Activated CD4-positive, alpha-beta T cell treated with anti-CD3 and anti-CD28 coated beads, Interleukin-2, amount 10 ng/mL, durations not matched to agents 7 days and 5 days (primary cell): Measurements from ENCODE around the gene CCL27. TPM values are rescaled to one million over a fixed set of nuclear protein-coding genes. Genes with fewer than 3 reads are reported as not detected.

Source experiments
- CTCF ChIA-PET: fragments of 350-600 bp; sonication (Branson Sonifier 250); formaldehyde crosslinking; loops from one replicate; lab custom pipeline; 2021; ENCODE audit warnings: antibody characterized with exemption; lab: Charles Lee
- POLR2A ChIA-PET: fragments of 350-600 bp; sonication (Branson Sonifier 250); formaldehyde crosslinking; loops from one replicate; lab custom pipeline; 2021; ENCODE audit warnings: antibody characterized with exemption; lab: Charles Lee
- DNase-seq: peaks from one replicate; pipeline ENCODE4 v3.0.0-alpha.2; 2020
- H3K27ac Mint-ChIP-seq: one replicate; pipeline ENCODE4 v1.8.0; 2021; ENCODE audit warnings: mild to moderate bottlenecking, moderate library complexity, mixed read lengths
- H3K27me3 Mint-ChIP-seq: one replicate; pipeline ENCODE4 v1.8.0; 2021; ENCODE audit warnings: mixed read lengths
- H3K36me3 Mint-ChIP-seq: one replicate; pipeline ENCODE4 v1.8.0; 2021; ENCODE audit warnings: low read depth, mixed read lengths
- H3K4me1 Mint-ChIP-seq: one replicate; pipeline ENCODE4 v1.8.0; 2021; ENCODE audit warnings: mixed read lengths
- H3K4me3 Mint-ChIP-seq: one replicate; pipeline ENCODE4 v1.8.0; 2021; ENCODE audit warnings: mild to moderate bottlenecking, moderate library complexity, mixed read lengths
- H3K9me3 Mint-ChIP-seq: one replicate; pipeline ENCODE4 v1.8.0; 2021; ENCODE audit warnings: mixed read lengths
- total RNA-seq, 2 experiments: library from RNA; stranded (reverse); gene quantifications; one replicate each; pipeline ENCODE4 v1.2.3, GENCODE V29; 2021

CCL27 gene
- total RNA-seq, 2 experiments from 2014 or later, result not detected

DNA sequence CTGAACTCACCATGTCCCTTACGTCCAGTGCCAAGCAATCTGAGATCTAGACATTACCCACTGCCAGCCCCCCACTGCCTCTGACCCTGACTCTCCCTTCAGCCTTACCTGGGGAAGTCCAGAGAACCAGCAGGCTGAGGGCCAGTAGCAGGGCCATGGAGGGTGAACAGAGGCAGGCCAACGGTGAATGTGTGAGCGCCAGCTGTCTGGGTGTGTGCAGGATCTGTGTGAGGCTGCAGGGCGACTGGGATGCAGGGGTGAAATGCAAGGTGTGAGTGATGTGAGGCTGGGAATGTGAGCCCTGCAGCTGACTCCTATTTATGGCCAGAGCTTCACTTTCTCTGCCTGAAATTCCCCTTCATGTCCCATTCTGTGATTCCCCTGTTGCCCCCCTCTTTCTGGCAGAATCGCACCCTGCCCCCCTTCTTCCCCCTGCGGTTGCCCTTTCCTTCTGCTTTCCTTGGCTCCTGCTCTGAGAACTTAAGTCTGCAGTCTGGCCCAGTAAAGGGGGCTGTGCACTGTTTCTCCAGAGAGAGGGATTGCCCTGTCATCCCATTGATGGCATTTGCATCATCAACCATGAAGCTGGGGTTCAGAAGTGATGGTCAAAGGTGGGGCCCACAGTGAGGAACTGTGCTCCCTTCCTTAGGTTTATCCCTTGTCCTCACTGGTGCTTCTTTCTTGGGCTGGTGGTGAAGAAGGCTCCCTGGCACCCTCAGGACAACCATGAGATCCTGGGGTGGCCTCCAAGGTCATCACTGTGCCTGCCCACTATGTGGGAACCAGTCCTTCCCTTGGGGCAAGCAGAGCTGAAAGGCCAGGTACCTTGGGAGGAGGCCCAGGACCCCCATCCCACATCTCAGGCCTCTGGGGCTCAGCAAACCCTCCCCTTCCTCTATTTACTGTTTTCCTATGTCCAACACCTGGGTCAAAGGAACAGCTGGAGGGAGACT, 28.8 kb upstream of the CCL27 start, which contains the start of gene CCL19:
CCL19 (minus strand) TSS at position 294 of the 953 bp plus-strand sequence; CDS start at position 157, 137 bp downstream.
- no peak within 1 kb of the TSS for H3K27ac Mint-ChIP-seq
- no peak for DNase-seq
- no peaks in the 10 kb centered on the region for H3K27me3 Mint-ChIP-seq
- ChIA-PET CTCF (interaction anchor here (1.6 to 2.8 kb wide), 3 partner anchors 9 to 26 kb away, joined by 4 to 8 read pairs (median 6); no protein-coding TSS in a partner anchor), POLR2A (no interaction called here)
- H3K36me3 Mint-ChIP-seq, result no peaks in the 10 kb centered on the region
- no peaks in the 10 kb centered on the region for H3K9me3 Mint-ChIP-seq
- no peak within 1 kb of the TSS for H3K4me3 Mint-ChIP-seq
- no peaks in the 10 kb centered on the region for H3K4me1 Mint-ChIP-seq

DNA sequence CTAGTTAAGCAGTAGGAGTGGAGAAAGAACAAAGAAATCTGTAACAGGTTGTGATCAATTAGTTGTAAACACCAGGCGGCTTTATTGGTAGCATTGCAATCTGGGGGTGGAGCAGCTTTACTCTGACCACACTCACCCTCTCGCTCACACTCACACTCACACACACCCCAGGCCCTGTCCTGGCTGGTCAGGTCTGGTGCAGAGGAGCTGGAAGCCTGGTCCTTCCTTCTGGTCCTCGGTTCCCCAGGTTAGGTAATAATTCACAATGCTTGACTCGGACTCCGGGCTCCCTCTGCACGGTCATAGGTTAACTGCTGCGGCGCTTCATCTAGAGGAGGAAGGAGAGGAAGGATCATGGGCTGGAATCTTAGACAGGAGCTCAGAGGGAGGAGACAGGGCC, 27.1 kb upstream of the CCL27 start:
- no peaks in the 10 kb centered on the region for H3K9me3 Mint-ChIP-seq
- no peak overlapping the region for H3K4me3 Mint-ChIP-seq
- H3K27me3 Mint-ChIP-seq, result no peaks in the 10 kb centered on the region
- H3K4me1 Mint-ChIP-seq, result peaks cover 2% of the 10 kb centered on the region
- no peak overlapping the region for H3K27ac Mint-ChIP-seq
- POLR2A ChIA-PET, result no interaction called here
- CTCF ChIA-PET, result interaction anchor here (1.2 kb wide), 1 partner anchor 12 kb away, joined by 4 read pairs; no protein-coding TSS in a partner anchor
- no peaks in the 10 kb centered on the region for H3K36me3 Mint-ChIP-seq
- DNase-seq, result no peak

DNA sequence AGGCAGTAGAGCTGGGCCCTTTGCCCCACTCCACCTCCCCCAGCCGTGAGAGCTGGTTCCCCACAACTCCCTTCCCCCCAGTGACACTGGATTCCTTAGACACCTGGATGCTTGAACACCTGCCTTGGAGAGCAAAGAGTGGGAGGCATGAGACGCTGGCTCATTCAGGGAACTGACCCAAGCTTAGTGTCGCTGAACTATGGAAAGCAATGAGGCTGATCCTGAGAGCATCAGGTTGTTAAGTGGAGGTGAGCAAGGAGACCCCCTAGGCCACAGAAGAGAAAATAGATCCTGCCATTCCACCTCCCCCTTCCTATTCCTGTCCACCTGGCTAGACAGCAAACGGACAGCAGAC, 26.6 kb upstream of the CCL27 start:
- H3K27ac Mint-ChIP-seq, result no peak overlapping the region
- ChIA-PET CTCF (no interaction called here), POLR2A (no interaction called here)
- peaks cover under 1% of the 10 kb centered on the region for H3K36me3 Mint-ChIP-seq
- DNase-seq, result no peak
- peaks cover 3% of the 10 kb centered on the region for H3K4me1 Mint-ChIP-seq
- H3K4me3 Mint-ChIP-seq, result no peak overlapping the region
- H3K27me3 Mint-ChIP-seq, result no peaks in the 10 kb centered on the region
- no peaks in the 10 kb centered on the region for H3K9me3 Mint-ChIP-seq

- H3K36me3 Mint-ChIP-seq, result peaks cover 3% of the 10 kb centered on the region
- CTCF ChIA-PET, result no interaction called here
These were observed 26.1 kb upstream of the CCL27 start for GRCh38 chr9:34688329-34689115.

GRCh38 chr9:34687276-34688030, 25.0 kb upstream of the CCL27 start:
- no peak overlapping the region for H3K4me3 Mint-ChIP-seq
- ChIA-PET POLR2A (no interaction called here), CTCF (interaction anchor here (1.8 kb wide), 1 partner anchor 11 kb away, joined by 5 read pairs; no protein-coding TSS in a partner anchor)
- peaks cover 6% of the 10 kb centered on the region for H3K4me1 Mint-ChIP-seq
- DNase-seq, result no peak
- no peaks in the 10 kb centered on the region for H3K27me3 Mint-ChIP-seq
- H3K9me3 Mint-ChIP-seq, result no peaks in the 10 kb centered on the region
- peaks cover 3% of the 10 kb centered on the region for H3K36me3 Mint-ChIP-seq
- H3K27ac Mint-ChIP-seq, result no peak overlapping the region

More at GRCh38 chr9:34688329-34689115, 26.1 kb upstream of the CCL27 start:
- H3K4me1 Mint-ChIP-seq, result peaks cover 6% of the 10 kb centered on the region
- DNase-seq, result no peak
- no peak overlapping the region for H3K4me3 Mint-ChIP-seq
- POLR2A ChIA-PET, result no interaction called here
- no peak overlapping the region for H3K27ac Mint-ChIP-seq
- H3K9me3 Mint-ChIP-seq, result no peaks in the 10 kb centered on the region
- no peaks in the 10 kb centered on the region for H3K27me3 Mint-ChIP-seq

DNA sequence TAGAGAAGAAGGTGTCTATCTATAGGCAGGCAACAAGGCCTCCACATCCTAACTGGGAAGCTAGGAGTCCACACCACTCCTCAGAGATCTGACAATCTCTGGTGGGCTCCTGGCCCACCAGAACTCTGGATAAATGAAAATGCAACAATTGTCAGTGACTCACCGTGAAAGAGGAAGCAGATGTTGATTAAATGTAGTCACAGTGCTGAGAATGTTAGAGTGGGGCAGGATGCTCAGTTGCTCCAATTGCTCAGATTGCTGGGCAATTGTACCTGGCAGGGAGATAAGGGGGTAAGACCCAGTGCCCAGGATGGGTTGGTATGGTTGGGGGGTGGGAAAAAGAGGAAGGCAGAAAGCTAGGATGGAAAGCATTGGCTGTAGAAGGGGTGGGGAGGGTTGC, 24.3 kb upstream of the CCL27 start:
- ChIA-PET CTCF (interaction anchor here (1.6 to 1.8 kb wide), 2 partner anchors 12 to 15 kb away, joined by 5 to 6 read pairs; no protein-coding TSS in a partner anchor), POLR2A (no interaction called here)
- H3K4me3 Mint-ChIP-seq, result no peak overlapping the region
- H3K9me3 Mint-ChIP-seq, result no peaks in the 10 kb centered on the region
- H3K27me3 Mint-ChIP-seq, result no peaks in the 10 kb centered on the region
- H3K36me3 Mint-ChIP-seq, result peaks cover 3% of the 10 kb centered on the region
- H3K4me1 Mint-ChIP-seq, result peaks cover 6% of the 10 kb centered on the region
- no peak overlapping the region for H3K27ac Mint-ChIP-seq
- no peak for DNase-seq

DNA sequence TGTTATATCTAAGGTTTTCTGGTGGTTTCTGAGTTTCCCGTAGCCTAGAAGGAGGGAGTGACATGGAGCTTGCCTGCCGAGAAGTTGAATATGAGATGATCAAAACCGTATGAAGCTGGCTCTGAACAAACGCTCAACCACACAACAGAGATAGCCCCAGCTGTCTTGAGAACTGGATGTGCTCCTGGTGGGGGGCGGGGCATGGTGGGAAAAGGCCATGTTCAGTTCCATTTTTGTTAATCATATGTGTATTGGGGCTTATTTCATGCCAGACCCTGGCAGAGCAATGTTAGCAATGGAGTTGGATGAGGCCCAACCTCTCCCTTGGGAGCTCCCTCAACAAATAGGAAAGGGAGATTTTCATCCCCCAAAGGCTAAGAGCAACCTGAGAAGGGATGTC, 23.8 kb upstream of the CCL27 start:
- Mint-ChIP-seq H3K9me3 (no peaks in the 10 kb centered on the region), H3K4me1 (peaks cover 6% of the 10 kb centered on the region), H3K27me3 (no peaks in the 10 kb centered on the region), H3K36me3 (peaks cover 3% of the 10 kb centered on the region), H3K4me3 (no peak overlapping the region), H3K27ac (no peak overlapping the region)
- CTCF ChIA-PET, result interaction anchor here (1.4 to 1.8 kb wide), 3 partner anchors 13 to 22 kb away, joined by 3 to 6 read pairs (median 5); no protein-coding TSS in a partner anchor
- POLR2A ChIA-PET, result no interaction called here
- DNase-seq, result no peak

DNA sequence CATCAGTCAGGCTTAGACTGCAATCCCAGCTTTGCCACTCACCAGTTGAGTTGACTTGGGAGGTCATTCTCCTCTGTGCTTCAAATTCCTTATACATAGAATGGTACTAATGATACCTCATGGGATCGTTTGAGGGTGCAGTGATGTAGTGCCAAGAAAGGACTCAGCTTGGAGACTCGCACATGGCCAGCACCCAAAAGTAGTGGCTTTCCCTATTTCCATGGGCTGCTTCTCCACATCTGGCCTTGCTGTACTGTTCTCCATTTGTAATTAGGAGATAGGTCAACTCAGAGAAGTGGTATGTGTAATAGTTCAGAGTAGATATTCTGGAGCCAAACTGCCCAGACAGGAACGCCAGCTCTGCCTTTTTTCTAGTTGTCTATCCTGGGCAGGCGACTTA, 23.1 kb upstream of the CCL27 start:
- Mint-ChIP-seq H3K27me3 (no peaks in the 10 kb centered on the region), H3K9me3 (no peaks in the 10 kb centered on the region), H3K4me1 (peaks cover 6% of the 10 kb centered on the region), H3K36me3 (peaks cover 3% of the 10 kb centered on the region), H3K27ac (no peak overlapping the region), H3K4me3 (no peak overlapping the region)
- no peak for DNase-seq
- CTCF ChIA-PET, result interaction anchor here (1.4 to 1.6 kb wide), 2 partner anchors 16 to 21 kb away, joined by 3 to 6 read pairs; no protein-coding TSS in a partner anchor
- POLR2A ChIA-PET, result no interaction called here

DNA sequence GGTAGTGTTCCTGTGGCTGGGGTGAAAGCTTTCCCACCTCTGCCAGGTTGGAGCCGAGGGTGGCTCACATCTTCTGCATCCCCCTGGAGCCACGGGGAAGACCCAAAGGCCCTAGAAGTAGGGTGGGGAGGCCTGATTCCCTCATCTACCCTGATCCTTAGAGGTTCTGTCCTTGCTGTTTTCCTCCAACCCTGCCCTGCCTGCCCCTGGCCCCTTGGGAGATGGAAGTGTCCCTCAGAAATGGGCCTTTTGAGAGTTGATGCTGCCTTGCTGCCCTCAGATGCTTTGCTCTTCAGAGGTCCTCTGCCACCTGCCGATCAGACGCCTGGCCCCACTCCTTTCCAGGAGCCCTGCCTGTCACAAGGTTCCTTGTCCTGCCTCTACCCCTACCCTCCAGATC, 22.4 kb upstream of the CCL27 start:
- no peak overlapping the region for H3K4me3 Mint-ChIP-seq
- no peaks in the 10 kb centered on the region for H3K9me3 Mint-ChIP-seq
- H3K4me1 Mint-ChIP-seq, result peaks cover 6% of the 10 kb centered on the region
- peaks cover 3% of the 10 kb centered on the region for H3K36me3 Mint-ChIP-seq
- H3K27ac Mint-ChIP-seq, result no peak overlapping the region
- ChIA-PET CTCF (interaction anchor here (1.4 to 1.6 kb wide), 2 partner anchors 17 to 20 kb away, joined by 3 to 6 read pairs; no protein-coding TSS in a partner anchor), POLR2A (no interaction called here)
- H3K27me3 Mint-ChIP-seq, result no peaks in the 10 kb centered on the region
- no peak for DNase-seq

DNA sequence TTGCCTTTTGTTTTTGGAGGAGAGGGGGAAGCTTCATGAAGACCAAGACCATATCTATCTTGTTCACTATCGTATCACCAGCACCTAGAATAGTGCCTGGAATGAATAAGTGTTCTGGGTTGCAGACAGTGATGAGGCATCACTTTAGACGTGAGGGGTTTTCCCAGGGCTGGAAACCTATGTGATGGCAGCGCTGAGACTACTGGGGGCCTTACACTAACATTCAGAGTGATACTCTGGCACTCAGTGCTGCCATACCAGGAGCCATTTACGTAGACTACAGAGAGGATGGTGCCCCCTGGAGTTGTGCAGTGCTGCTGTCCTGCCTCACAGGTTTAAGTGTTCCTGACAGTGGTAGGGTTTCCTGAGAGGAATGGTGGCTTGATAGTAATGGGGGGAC, 21.7 kb upstream of the CCL27 start:
- Mint-ChIP-seq H3K27me3 (no peaks in the 10 kb centered on the region), H3K36me3 (peaks cover 3% of the 10 kb centered on the region), H3K27ac (no peak overlapping the region), H3K9me3 (no peaks in the 10 kb centered on the region), H3K4me3 (no peak overlapping the region), H3K4me1 (peaks cover 6% of the 10 kb centered on the region)
- ChIA-PET CTCF (no interaction called here), POLR2A (no interaction called here)
- no peak for DNase-seq

DNA sequence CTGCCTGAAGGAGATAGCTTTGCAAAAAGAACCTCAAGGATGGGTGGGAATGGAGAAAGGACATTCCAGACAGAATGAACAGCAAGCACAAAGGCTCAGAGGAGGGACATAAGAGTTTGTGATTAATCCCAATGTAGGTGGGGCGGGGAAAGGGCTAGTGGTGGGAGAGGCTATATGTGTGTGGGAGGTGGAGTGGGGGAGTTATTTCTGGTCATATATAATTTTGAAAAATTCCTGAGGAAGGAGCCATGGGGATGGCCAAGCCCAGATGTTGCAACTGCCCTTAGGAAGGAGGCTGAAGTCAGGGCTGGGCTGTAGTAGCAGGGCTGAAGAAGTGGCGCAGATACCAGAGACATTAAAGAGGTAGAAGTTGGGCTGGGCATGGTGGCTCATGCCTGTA, 13.4 kb upstream of the CCL27 start:
- Mint-ChIP-seq H3K27me3 (no peaks in the 10 kb centered on the region), H3K36me3 (no peaks in the 10 kb centered on the region), H3K27ac (no peak overlapping the region), H3K4me3 (no peak overlapping the region), H3K4me1 (peaks cover 1% of the 10 kb centered on the region), H3K9me3 (no peaks in the 10 kb centered on the region)
- POLR2A ChIA-PET, result no interaction called here
- CTCF ChIA-PET, result interaction anchor here (0.9 kb wide), 1 partner anchor 17 kb away, joined by 3 read pairs; no protein-coding TSS in a partner anchor
- no peak for DNase-seq
